ENCODE measurements around the gene HIVEP3.
A peak's percentile ranks its signal among the peaks of the same experiment; 100 is the strongest.

Gene HIVEP3

GRCh38 chr1:41708332-41708731 lies 210.4 kb downstream of the HIVEP3 start:
- no peak for TF ChIP-seq CTCF (IDR thresholded peaks at IDR 0.05; ENCODE audit: insufficient read depth, low read depth, low read length, missing control alignments)
- DNase-seq (ENCODE audit: low read depth): no peak
- no peak overlapping the region for H3K4me3 ChIP-seq (ENCODE audit: low read depth, low read length)

GRCh38 chr1:41707793-41708192 lies 210.9 kb downstream of the HIVEP3 start:
- DNase-seq (ENCODE audit: low read depth): no peak
- no peak for TF ChIP-seq CTCF (IDR thresholded peaks at IDR 0.05; ENCODE audit: insufficient read depth, low read depth, low read length, missing control alignments)
- no peak overlapping the region for H3K4me3 ChIP-seq (ENCODE audit: low read depth, low read length)

GRCh38 chr1:41705798-41706197 lies 212.9 kb downstream of the HIVEP3 start:
- no peak for DNase-seq (ENCODE audit: low read depth)
- no peak for TF ChIP-seq CTCF (IDR thresholded peaks at IDR 0.05; ENCODE audit: insufficient read depth, low read depth, low read length, missing control alignments)

GRCh38 chr1:41704196-41704595 lies 214.5 kb downstream of the HIVEP3 start:
- no peak for TF ChIP-seq CTCF (IDR thresholded peaks at IDR 0.05; ENCODE audit: insufficient read depth, low read depth, low read length, missing control alignments)
- no peak for DNase-seq (ENCODE audit: low read depth)
- no peak overlapping the region for H3K4me3 ChIP-seq (ENCODE audit: low read depth, low read length)

More at GRCh38 chr1:41705798-41706197, 212.9 kb downstream of the HIVEP3 start:
- no peak overlapping the region for H3K4me3 ChIP-seq (ENCODE audit: low read depth, low read length)

GRCh38 chr1:41702771-41703170 lies 216.0 kb downstream of the HIVEP3 start:
- no peak for DNase-seq (ENCODE audit: low read depth)
- TF ChIP-seq CTCF (IDR thresholded peaks at IDR 0.05; ENCODE audit: insufficient read depth, low read depth, low read length, missing control alignments): no peak

GRCh38 chr1:41700986-41701535 lies 217.7 kb downstream of the HIVEP3 start:
- peak; percentile 68 for DNase-seq (ENCODE audit: low read depth)
- no peak overlapping the region for H3K4me3 ChIP-seq (ENCODE audit: low read depth, low read length)
- TF ChIP-seq CTCF (IDR thresholded peaks at IDR 0.05; ENCODE audit: insufficient read depth, low read depth, low read length, missing control alignments): no peak

More at GRCh38 chr1:41702771-41703170, 216.0 kb downstream of the HIVEP3 start:
- no peak overlapping the region for H3K4me3 ChIP-seq (ENCODE audit: low read depth, low read length)

GRCh38 chr1:41700581-41700980 lies 218.1 kb downstream of the HIVEP3 start:
- no peak for TF ChIP-seq CTCF (IDR thresholded peaks at IDR 0.05; ENCODE audit: insufficient read depth, low read depth, low read length, missing control alignments)
- DNase-seq (ENCODE audit: low read depth): no peak
- no peak overlapping the region for H3K4me3 ChIP-seq (ENCODE audit: low read depth, low read length)

Data from GM12865 (cell line).